Spleen (tissue), 7 donors: Measurements from ENCODE around the gene BRD4.

ENCODE experiments used
- CTCF ChIP-seq, 11 experiments: fragments of 200-600 bp in 7 of 11; fragments of 450-650 bp in 4 of 11; sonication (generic) in 4 of 11; IDR thresholded peaks in 8 of 11; conservative IDR thresholded peaks in 3 of 11; 1 replicate in 7 of 11; 2 replicates in 4 of 11; pipeline versions ENCODE4 v1.4.0 to v1.8.0; 2016 to 2021; ENCODE audit warnings: antibody characterized with exemption in 11 of 11, inconsistent platforms in 4 of 11, mild to moderate bottlenecking in 1 of 11
- POLR2AphosphoS5 ChIP-seq, 3 donors: sonication (generic); formaldehyde crosslinking; IDR thresholded peaks; one replicate each; pipeline ENCODE4 v1.5.1; 2017; ENCODE audit warnings: antibody characterized with exemption in 3 of 3
- donor health status: DM: no; HTN: no; CAD: no; lungs with moderate emphysema.
- donor health status: DM: no; HTN: no; CAD: no.
- donor health status: DM: no; HTN: no; CAD: no.

GRCh38 chr19:15187026-15188007 is 145.0 kb downstream of the BRD4 start:
- TF ChIP-seq CTCF (IDR thresholded peaks at IDR 0.05 in 8 of 11, conservative IDR thresholded peaks at IDR 0.05 in 3 of 11) (no peak), POLR2AphosphoS5 (IDR thresholded peaks at IDR 0.05) (peak in 1 of 3 donors; percentile 16)
